NCI-H748 (cell line): ENCODE results near the gene ZNF292.
"Not testable (repeated sequence)": the region's sequence is repeated elsewhere in the genome, so short reads cannot be mapped to it uniquely, and the experiment has no call there.

Experiments used
- DNase-seq: peaks from one replicate; lab custom pipeline; 2025; ENCODE audit not compliant: unreplicated experiment; lab: John Stamatoyannopoulos, UW

The ZNF292 gene

DNA sequence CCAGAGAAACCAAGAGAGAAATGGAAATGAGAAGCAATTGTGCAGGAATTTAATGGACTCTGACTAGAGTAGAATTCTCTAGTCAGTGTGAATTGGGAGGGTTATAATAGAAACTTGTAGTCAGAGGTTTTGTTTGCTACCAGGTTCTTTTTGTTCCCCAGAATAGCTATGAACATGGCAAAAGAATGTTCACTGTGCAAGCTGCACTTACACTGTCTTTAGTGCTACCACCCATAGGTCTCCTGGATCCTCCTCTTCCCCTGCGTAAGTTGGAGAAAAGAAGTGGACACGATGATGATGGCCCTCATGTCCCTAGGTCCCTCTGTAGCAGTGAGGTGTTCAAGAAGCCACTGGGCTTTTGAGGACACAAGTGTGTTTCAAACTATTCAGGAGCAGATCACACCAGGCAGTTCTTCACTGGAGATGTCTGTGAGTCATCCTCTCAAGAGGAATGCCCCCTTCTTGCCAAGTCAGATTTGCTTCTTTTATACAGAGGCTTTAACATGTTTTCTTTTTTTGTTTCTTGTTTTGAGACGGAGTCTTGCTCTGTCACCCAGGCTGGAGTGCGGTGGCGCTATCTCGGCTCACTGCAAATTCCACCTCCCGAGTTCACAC lies 119.4 kb downstream of the ZNF292 start:
- no peak for DNase-seq

DNA sequence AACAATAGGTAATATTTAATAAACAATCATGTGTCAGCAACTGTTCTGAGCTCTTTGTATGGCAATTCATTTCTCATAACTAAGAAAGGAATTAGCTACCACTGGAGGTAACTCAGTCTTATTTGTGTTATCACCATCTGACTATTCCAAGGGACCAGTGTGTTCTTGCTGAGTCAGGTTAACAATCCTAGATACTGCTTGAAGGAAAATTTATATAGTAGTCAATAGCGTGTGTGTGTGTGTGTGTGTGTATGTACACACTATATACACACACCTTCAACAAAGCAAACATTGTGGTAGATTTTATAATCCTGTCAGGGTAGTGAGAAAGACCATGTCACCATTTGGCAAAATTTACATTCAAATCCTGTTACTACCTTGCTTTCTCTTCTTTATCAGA lies 121.3 kb downstream of the ZNF292 start:
- DNase-seq, result no peak

DNA sequence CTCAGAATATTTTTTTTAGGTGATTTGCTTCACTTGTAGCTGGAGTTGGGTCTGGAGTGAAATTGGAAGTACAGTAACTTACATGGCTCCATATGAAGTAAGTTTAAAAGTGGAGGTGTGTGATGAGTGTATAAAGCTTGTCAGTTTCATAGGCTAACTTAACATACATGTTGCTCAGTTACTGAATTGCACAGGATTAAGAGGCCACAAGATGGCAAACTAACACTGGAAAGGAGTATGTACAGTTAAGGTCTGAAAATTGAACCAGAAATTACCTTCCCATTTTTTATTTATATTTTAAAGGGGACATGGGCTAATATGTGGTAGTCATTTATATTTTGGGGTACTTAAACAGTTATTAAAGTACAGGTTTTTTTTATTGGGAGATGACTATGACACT lies 121.8 kb downstream of the ZNF292 start:
- DNase-seq, result peak; percentile 44

DNA sequence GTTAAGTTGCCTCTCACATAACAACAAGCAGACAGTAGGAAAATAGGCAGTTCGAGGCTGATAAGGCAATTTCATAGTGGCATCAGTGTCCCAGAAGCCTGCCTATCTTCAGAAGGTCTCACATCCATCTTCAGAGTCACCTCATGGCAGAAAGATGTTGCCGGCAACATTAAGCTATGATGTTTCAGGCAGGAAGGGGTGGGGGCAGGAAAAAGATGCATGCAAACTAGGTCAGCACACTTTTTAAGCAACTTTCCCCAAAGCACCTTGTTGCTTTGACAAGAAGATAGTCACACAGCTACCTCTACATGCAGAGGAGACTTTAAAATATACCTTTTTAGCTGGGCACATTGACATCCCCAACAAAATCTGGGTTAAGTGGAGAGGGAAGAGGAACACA lies 123.8 kb downstream of the ZNF292 start:
- no peak for DNase-seq

DNA sequence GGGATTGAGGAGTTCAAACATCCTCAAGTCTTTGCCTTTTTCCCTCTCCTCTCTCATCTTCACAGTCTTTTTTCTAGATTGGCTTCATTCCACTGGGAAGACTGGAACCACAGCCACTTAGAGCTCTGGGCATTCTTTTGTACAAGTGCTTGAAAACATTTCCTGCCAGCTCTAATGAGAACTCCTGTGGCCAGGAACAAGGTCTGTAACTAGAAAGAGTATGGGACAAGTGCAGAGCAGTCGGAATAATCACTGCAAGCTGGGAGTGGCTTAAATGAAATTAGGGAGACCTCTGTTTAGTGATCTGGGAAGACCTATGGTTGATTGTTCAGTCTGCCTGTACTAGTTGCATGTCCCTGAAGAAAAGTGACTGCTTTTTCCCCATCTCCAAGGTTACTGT lies 126.1 kb downstream of the ZNF292 start:
- DNase-seq, result no peak

DNA sequence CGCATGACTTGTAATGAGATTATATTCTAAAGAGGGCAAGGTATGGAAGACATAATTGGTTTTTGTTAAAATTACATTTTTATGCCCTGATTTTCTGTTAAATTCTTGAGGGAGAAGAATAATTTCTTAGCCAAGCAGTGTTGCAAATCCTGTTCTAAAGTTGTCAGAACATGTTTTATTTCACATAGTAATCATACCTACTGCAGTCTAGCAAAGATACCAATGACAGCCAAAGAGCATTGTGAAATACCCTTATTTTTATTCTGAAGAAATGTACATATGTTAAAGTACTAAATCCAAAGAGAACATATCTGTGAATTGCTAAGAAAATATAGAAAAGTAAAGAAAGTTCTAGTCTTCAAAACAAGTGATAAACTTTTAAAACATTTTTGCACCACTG lies 127.4 kb downstream of the ZNF292 start:
- DNase-seq, result no peak

DNA sequence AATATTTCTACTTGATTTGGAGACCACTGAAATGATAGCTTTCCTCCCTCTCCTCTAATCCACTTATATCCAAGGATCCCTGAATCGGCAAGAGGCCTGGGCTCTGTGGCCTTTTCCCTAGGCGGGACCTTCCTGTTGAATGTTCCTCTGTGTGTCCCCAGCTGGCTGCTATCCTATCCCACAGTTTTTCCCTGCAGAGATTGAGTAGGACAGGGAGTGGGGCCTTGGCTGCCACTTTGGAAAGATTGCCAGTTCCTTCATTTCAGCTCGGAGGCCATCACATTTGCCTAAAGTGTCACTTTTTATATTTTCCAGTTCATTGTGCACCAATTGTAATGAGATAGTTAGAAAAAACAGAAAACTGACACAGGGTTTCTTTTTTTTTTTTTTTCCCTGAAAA lies 128.1 kb downstream of the ZNF292 start:
- DNase-seq, result no peak

DNA sequence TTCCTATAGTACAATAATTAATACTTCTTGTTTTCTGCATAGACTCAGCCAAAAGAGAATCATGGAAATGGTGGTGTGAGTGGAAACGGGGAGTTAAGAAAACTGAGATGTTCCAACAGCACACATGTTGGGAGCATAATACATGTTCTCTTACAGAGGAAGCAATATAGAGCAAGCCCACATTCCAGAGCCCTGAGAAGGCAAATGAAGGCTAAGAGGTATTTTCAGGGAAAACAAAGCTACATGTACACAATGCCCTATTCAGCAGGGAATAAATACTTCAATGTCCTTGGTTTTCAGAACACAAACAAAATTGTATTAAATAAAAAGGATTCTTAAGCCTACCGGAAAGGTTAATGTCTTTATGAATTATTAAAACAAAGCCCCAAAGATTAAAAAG lies 131.9 kb downstream of the ZNF292 start:
- DNase-seq, result no peak

DNA sequence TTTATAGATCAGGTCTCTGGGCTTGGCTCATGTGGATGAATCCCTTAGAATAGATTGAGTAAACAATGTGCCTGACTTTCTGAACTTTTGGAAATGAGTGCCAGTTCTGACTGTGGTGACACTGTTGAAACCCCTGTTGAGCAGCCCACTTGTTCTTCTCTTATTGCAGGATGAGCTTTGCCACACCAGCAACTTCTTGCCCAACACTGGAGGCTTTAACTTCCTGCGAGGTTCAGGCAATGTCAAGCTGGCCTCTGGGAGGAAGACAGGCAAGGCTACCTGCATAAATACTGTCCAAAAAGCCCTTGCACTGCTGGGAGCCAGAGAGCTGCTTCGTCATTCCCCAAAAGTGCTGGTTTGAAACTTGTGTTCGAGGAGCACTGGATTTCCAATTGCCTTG lies 134.2 kb downstream of the ZNF292 start:
- DNase-seq, result no peak

DNA sequence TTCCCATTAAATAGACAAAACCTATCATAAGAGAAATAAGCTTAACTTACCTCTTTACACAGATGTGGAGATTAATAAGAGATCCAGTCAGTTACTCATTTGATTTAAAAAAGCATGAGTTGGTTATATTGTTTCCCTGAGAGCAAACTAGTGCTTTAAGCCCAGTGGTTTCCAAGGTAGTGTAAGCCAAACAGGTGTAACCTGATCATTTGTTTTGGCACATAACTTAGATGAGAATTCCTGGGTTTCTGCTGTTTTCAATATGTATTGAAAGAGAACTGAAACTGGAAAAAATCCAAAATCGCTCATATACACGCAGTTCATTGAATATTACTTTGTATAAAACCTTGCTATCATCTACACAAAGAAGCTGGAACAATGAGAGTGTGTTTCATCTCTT lies 136.5 kb downstream of the ZNF292 start:
- DNase-seq, result peak; percentile 62

DNA sequence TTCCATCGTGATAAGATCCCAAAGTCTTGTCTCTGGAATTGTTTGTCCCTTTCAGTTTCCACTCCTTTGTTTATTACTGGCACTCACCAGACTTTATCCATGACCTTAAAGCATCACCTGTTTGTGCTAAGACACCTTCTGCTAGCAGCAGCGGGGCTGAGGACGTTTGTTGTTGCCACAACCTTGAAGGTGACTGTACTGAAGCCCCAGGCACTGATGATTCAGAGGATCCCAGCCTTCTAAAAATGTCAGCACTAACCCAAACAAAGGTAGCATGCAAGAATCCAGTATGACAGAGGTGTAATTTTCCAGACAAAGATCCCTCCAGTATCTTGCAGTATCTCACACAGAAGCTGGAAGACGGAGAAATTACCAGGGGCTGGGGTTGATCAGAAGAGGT lies 138.2 kb downstream of the ZNF292 start:
- no peak for DNase-seq

DNA sequence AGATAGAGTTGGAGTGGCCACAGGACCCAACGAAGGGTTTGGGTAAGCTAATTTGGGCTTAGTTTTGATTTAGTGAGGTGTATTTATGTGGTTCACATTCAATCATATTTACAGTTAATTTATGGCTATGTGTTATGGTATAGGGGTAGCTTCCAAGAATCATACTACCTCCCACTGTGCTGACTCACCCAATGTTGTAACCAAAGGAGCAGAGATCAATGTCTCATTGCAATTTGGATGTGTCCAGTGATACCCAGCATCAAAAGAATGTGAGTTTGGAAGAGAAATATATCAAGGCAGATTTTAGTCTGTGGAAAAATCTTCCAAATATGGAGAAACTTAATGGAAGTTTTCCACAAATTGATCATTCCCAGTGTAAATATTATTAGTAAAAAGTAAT lies 141.8 kb downstream of the ZNF292 start:
- DNase-seq, result no peak

DNA sequence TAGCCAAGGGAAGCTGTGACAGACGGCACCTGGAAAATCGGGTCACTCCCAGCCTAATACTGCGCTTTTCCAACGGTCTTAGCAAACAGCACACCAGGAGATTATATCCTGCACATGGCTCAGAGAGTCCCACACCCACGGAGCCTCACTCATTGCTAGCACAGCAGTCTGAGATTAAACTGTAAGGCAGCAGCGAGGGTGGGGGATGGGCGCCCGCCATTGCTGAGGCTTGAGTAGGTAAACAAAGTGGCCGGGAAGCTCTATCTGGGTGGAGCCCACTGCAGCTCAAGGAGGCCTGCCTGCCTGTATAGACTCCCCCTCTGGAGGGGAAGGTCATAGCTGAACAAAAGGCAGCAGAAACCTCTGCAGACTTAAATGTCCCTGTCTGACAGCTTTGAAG lies 145.9 kb downstream of the ZNF292 start:
- DNase-seq, result not testable (repeated sequence)

DNA sequence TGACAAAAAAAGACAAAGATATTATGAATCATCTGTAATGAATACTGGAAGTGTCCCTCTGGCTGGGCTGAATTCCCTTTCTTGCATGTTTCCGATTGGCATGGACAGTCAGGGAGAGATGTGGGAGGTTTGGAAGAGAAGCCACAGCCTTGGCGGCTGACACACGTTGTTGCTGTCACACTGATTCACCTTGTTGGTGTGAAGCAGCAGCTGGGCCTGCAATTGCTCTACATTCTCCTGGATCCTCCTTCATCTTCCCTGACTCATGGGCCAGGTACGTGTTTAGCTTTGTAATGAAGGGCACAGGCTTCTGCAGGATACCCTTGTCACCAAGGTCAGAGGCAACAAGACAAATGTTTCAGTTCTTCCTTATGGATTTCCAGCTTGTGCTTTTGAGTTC lies 153.6 kb downstream of the ZNF292 start:
- no peak for DNase-seq

DNA sequence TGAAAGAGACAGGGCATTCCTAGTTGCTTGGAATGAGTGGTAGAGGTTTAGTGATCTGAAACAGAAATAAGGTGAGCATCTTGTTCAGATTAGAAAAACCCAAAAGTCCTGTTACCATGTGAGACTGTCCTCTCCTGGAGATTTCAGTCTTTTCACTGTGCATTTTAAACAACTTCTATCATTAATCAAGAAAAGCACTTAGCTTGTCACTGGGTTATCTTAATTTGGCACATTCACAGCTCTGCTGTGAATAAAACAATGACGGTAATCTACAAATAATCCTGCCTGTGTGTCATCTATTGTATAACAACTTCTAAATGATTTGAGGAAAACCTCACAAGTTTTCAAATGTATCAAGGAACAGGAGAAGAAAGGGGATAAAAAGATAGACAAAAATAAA lies 157.5 kb downstream of the ZNF292 start:
- no peak for DNase-seq
